K562 treated with DMSO at 1 percent for 12 hours (cell line): ENCODE data around the gene OR4C11. TPM values are rescaled to one million over a fixed set of nuclear protein-coding genes. Genes with fewer than 3 reads are reported as not detected.

Experiments
- total RNA-seq: library from RNA; unstranded; fragments of 300-600 nt; gene quantifications from 2 replicates; pipeline ENCODE4 v1.2.3, GENCODE V29; 2022; ENCODE audit not compliant: insufficient read depth

Gene OR4C11
- total RNA-seq = not detected in 2 replicates

GRCh38 chr11:55607545-55607944 is at the start of gene OR4C11:
OR4C11 (minus strand) TSS chr11:55607645; CDS start chr11:55604373, 3,272 bp downstream.

GRCh38 chr11:55648027-55648426 is 40.6 kb upstream of the OR4C11 start, which contains the start of gene OR4S2:
OR4S2 (plus strand) TSS chr11:55648327; CDS start chr11:55650904, 2,577 bp downstream.

GRCh38 chr11:55634813-55635212 is 27.4 kb upstream of the OR4C11 start, which contains the start of gene OR4P4:
OR4P4 (plus strand) TSS chr11:55635113.

GRCh38 chr11:55571828-55572227 is 35.6 kb downstream of the OR4C11 start, which contains the start of gene OR4C16:
OR4C16 (plus strand) TSS chr11:55572128; CDS start chr11:55572128, 0 bp downstream.

GRCh38 chr11:55554169-55554568 is 53.3 kb downstream of the OR4C11 start, which contains the start of gene OR4C15:
OR4C15 (plus strand) TSS chr11:55554469; CDS start chr11:55554469, 0 bp downstream.

Other genes starting within 250 kb of the OR4C11 start
- gene OR4A15, start 239.7 kb downstream of the OR4C11 start, total RNA-seq = not detected in 2 replicates
- gene OR4C15, start 53.2 kb downstream of the OR4C11 start, total RNA-seq = not detected in 2 replicates
- gene OR4C16, start 35.5 kb downstream of the OR4C11 start, total RNA-seq = not detected in 2 replicates
- not detected in 2 replicates for gene OR4P4, start 27.5 kb upstream of the OR4C11 start, total RNA-seq
- not detected in 2 replicates for gene OR4S2, start 40.7 kb upstream of the OR4C11 start, total RNA-seq
- gene OR4C6, start 54.6 kb upstream of the OR4C11 start, total RNA-seq = not detected in 2 replicates
- gene OR5D13, start 165.8 kb upstream of the OR4C11 start, total RNA-seq = not detected in 2 replicates
- not detected in 2 replicates for gene OR5D14, start 187.9 kb upstream of the OR4C11 start, total RNA-seq
- not detected in 2 replicates for gene OR5L1, start 203.7 kb upstream of the OR4C11 start, total RNA-seq
- gene OR5D18, start 212.0 kb upstream of the OR4C11 start, total RNA-seq = not detected in 2 replicates
- not detected in 2 replicates for gene OR5L2, start 219.6 kb upstream of the OR4C11 start, total RNA-seq
- not detected in 2 replicates for gene OR5D16, start 231.1 kb upstream of the OR4C11 start, total RNA-seq